Posterior vena cava (tissue), 2 donors: ENCODE measurements around the gene SLC15A3. TPM values are rescaled to one million over a fixed set of nuclear protein-coding genes. Genes with fewer than 3 reads are reported as not detected.
A peak's percentile ranks its signal among the peaks of the same experiment; 100 is the strongest.

Source experiments
- DNase-seq: peaks from one replicate; pipeline ENCODE4 v3.0.0-alpha.2; 2020; ENCODE audit warnings: low spot score
- intact Hi-C, 2 donors: fragments of 100-400 bp; cut with DNase I; formaldehyde crosslinking; loops; one replicate each; pipeline versions ENCODE4 v1.14.1 to v1.14.2; 2022 to 2023
- long read RNA-seq, 2 donors: library from polyadenylated mRNA; unstranded; transcript quantifications; one replicate each; pipeline ENCODE4 v2.0.0, GENCODE V29; 2020 to 2021
- total RNA-seq, 2 donors: library from RNA; stranded (reverse); fragmentation: NEBNext Ultra II Directional; extraction: Animal tissue kit (Norgen Biotek cat#: 25700); gene quantifications; one replicate each; pipeline ENCODE4 v1.2.1, GENCODE V29; 2021
- donor health status: DM: yes; HTN: yes; CAD: no.
- donor health status: DM: yes; HTN: yes; CAD: no.

Gene SLC15A3
- 10 to 100 TPM; 27.4 to 29.3 TPM for total RNA-seq
- long read RNA-seq, donor 1, full-length matches to known transcripts: 5 of 6 reads
- long read RNA-seq, donor 1, partial matches to known transcripts: 1 of 6 reads
- long read RNA-seq, donor 1, other reads (novel, unspliced or antisense): 0 of 6 reads
- long read RNA-seq, donor 2, full-length matches to known transcripts: 8 of 23 reads
- long read RNA-seq, donor 2, partial matches to known transcripts: 12 of 23 reads
- long read RNA-seq, donor 2, other reads (novel, unspliced or antisense): 3 of 23 reads

GRCh38 chr11:60951904-60952741 lies at the start of gene SLC15A3:
TSS of gene SLC15A3 (minus strand) at chr11:60952176. CDS start at chr11:60951551, 625 bp downstream.
- intact Hi-C loops: no loop called here

DNA sequence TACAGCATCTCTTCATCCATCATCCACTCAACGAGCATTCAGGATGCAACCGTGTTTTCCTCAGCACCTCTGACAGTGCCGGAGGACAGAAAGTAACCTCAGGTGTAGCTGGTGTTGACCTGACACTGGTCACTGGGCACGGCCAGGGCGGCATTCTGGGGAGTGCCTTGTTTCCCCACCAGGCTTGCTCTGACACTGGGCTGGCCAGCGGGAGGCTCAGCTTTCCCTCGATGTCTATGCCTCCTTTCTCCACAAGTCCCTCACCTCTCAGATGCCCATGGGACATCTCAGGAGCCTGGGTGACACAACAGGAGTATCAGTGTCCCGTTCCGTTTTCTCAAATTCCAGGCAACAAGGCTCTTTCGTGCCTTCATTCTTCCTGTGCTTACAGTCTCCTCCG lies 48.5 kb upstream of the SLC15A3 start:
- intact Hi-C loops: no loop called here
- DNase-seq: peak; percentile 58

More at GRCh38 chr11:60951904-60952741, at the start of gene SLC15A3:
- DNase-seq: peak; percentile 92

- peak; percentile 63 for DNase-seq
- intact Hi-C loops: no loop called here
Measured at GRCh38 chr11:60996381-60997138, 44.6 kb upstream of the SLC15A3 start.

DNA sequence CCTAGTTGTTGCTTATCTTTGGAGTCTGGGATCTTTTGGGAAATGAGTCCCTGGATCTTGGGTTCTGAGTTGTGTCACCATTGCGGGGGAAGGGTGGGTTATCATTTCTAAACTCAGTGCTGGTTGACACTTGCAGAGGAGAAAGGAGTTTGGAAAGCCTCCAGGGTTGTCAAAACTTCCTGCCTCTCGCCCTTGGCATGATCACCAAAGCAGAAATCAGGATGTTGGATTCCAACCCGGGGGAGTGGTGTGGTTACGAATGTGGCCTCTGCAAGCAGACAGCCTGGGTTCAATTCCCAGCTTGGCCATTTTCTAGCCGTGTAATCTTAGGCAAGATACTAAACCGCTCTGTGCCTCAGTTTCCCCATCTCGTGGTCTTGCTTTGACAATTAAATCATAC lies 43.8 kb upstream of the SLC15A3 start:
- DNase-seq: peak; percentile 42
- intact Hi-C loops: no loop called here

GRCh38 chr11:60994541-60995080 lies 42.6 kb upstream of the SLC15A3 start:
- DNase-seq: peak; percentile 25
- intact Hi-C loops: no loop called here

- intact Hi-C loops: no loop called here
- DNase-seq: no peak
Measured at GRCh38 chr11:60993615-60994014, 41.6 kb upstream of the SLC15A3 start.

- intact Hi-C loops: no loop called here
- peak; percentile 48 for DNase-seq
Measured at GRCh38 chr11:60992842-60993409, 41.0 kb upstream of the SLC15A3 start.

- intact Hi-C loops: no loop called here
- DNase-seq: no peak
Measured at GRCh38 chr11:60991457-60991856, 39.5 kb upstream of the SLC15A3 start.

DNA sequence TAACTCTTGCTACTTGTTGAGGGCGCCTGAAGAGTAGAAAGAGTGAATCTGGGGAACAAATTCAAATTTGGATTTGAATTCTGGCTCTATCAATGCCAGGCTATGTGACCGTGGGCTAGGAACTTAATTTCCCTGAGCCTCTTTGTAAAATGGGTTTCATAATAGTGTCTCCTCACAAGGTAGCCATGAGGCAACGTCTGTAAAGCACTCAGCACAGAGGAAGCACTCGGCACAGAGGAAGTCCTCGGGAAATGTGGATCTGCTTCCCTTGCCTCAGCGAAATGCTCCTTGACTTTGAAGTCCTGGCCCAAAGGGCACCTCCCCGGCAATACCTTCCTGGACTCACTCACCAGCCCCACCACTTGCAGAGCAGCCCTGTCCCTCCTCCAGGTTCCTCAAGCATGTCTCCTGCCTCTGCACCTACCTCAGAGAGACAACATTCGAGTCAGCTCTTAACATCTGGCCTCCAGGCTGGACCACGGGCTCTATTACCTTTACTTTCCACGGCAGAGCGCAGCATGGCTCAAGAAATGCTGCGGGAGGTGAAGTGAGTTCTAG lies 37.2 kb upstream of the SLC15A3 start:
- intact Hi-C loops: loop anchor here in 1 of 2 donors (10.0 kb wide), 1 partner anchor 126 kb away; no protein-coding TSS in a partner anchor
- DNase-seq: no peak

DNA sequence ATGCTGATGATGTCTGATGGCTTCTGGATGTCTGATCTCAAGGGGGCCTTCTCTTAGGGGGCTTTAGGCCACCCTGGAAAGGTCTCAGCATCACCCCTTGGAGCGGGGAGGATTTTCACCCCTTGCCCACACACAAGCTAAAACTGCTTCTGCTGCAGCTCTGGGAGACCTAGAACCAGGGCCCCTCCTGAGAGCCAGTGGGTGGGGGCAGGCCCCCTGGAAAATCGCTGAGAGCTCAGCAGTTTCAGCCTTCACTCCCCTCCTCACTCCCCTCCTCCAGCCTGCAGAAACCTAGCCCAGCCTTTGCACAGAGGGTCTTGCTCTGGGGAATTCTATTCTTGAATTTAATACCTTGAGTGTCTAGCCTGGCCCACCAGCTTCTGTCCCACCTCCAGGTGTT lies 36.7 kb upstream of the SLC15A3 start:
- intact Hi-C loops: loop anchor here in 1 of 2 donors (10.0 kb wide), 1 partner anchor 126 kb away; no protein-coding TSS in a partner anchor
- no peak for DNase-seq

GRCh38 chr11:60987577-60988277 lies 35.8 kb upstream of the SLC15A3 start:
- DNase-seq: no peak
- intact Hi-C loops: loop anchor here in 1 of 2 donors (10.0 kb wide), 1 partner anchor 127 kb away; no protein-coding TSS in a partner anchor

GRCh38 chr11:60985991-60986915 lies 34.3 kb upstream of the SLC15A3 start:
- DNase-seq: no peak
- intact Hi-C loops: loop anchor here in 1 of 2 donors (10.0 kb wide), 1 partner anchor 129 kb away; no protein-coding TSS in a partner anchor

GRCh38 chr11:60985501-60985900 lies 33.5 kb upstream of the SLC15A3 start:
- intact Hi-C loops: loop anchor here in 1 of 2 donors (10.0 kb wide), 1 partner anchor 129 kb away; no protein-coding TSS in a partner anchor
- no peak for DNase-seq

DNA sequence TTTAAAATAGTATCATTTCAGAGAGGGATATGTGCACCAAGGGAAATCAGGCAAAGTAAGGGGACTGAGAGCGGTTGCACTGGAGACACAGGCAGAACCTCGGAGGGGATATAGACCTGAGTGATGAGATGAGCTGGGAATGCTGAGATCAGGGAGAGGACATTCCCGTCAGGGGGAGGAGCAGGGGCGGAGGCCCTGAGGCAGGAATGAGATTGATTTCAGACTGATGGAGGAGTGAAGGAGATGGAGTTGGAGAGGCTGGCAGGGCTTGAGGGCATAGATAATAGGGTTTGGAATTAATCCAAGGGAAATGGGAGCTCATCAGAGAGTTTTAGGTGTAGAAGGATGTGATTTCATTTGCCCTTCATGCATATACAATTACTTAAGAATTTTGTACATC lies 32.7 kb upstream of the SLC15A3 start:
- intact Hi-C loops: loop anchor here in 1 of 2 donors (10.0 kb wide), 1 partner anchor 130 kb away; no protein-coding TSS in a partner anchor
- DNase-seq: no peak

GRCh38 chr11:60984149-60984548 lies 32.2 kb upstream of the SLC15A3 start:
- no peak for DNase-seq
- intact Hi-C loops: loop anchor here in 1 of 2 donors (10.0 kb wide), 1 partner anchor 131 kb away; no protein-coding TSS in a partner anchor

DNA sequence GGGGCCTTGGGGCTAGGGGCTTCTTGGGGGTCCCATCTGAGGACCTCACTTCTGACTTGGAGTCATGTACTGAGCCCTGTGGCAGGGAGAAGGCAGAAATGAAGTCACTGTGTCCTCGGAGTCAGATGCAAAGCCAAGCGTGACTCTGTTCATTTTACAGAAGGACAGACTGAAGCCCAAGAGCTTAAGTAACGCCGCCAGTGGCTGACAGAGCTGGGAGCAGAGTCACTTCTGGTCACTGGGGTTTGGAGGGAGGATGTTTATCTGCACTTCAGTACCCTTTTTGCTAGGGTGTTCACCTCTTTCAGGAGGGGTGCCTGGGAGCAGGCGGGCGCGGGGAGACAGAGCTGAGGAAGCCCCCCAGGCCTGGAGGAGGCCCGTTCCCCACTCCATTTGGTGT lies 30.2 kb upstream of the SLC15A3 start:
- DNase-seq: no peak
- intact Hi-C loops: loop anchor here (1.0 to 10.0 kb wide), 2 partner anchors 31 to 133 kb away; no protein-coding TSS in a partner anchor

DNA sequence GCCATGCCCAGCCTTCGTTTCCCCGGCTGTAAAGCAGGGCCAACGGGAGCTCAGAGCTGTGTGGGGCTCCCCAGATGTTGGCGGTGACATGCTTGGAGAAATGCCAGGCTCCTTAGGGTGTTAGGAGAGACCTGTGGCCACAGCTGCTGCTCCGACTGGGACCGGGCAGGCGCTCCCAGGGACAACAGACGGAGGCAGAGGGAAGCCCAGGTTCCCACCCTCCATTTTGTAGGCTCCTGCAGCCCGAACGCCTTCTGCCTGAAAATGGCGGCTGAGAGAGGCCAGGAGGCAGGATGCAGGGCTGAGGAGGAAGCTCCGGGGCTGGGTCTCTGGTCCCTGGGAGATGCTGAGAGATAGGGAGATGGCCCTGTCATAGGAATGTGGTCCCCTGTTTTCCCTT lies 29.5 kb upstream of the SLC15A3 start:
- intact Hi-C loops: loop anchor here in 1 of 2 donors (10.0 kb wide), 1 partner anchor 133 kb away; no protein-coding TSS in a partner anchor
- DNase-seq: no peak
